Body of pancreas (tissue), 4 donors: ENCODE data around the gene EPB41L3.

Experiments
- POLR2A ChIP-seq, 3 donors: fragments of 450-650 bp; IDR thresholded peaks; one replicate each; pipeline ENCODE4 v1.6.1; 2016; ENCODE audit warnings: antibody characterized with exemption in 3 of 3, mild to moderate bottlenecking in 2 of 3
- TF ChIP-seq, protein P1 (sequence below), 7 experiments: fragments of 450-650 bp in 4 of 7; fragments of 200-600 bp in 3 of 7; sonication (generic) in 3 of 7; IDR thresholded peaks; one replicate each; pipeline ENCODE4 v1.5.1; 2016 to 2019; ENCODE audit warnings: antibody characterized with exemption in 7 of 7

DNA sequence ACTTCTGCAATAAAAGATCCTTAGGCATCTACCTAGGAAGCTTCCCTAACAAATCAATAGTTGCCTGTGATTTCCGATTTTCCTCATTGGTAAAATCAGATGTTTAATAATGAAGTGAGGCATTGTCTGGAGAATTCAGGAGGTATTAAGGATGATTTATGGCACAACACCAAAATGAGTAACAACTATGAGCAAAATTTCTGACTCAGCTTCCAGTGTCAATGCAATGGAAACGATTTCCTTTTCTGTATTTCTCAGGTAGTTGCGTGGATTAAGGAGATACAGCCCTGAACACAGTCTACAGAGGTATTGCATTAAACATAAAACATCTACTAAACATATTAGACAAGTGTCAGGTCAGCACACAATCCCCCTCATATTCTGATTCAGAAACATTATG is 99.5 kb downstream of the EPB41L3 start:
- no peak for TF ChIP-seq POLR2A (IDR thresholded peaks at IDR 0.05)
- TF ChIP-seq, protein P1, sequence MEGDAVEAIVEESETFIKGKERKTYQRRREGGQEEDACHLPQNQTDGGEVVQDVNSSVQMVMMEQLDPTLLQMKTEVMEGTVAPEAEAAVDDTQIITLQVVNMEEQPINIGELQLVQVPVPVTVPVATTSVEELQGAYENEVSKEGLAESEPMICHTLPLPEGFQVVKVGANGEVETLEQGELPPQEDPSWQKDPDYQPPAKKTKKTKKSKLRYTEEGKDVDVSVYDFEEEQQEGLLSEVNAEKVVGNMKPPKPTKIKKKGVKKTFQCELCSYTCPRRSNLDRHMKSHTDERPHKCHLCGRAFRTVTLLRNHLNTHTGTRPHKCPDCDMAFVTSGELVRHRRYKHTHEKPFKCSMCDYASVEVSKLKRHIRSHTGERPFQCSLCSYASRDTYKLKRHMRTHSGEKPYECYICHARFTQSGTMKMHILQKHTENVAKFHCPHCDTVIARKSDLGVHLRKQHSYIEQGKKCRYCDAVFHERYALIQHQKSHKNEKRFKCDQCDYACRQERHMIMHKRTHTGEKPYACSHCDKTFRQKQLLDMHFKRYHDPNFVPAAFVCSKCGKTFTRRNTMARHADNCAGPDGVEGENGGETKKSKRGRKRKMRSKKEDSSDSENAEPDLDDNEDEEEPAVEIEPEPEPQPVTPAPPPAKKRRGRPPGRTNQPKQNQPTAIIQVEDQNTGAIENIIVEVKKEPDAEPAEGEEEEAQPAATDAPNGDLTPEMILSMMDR (IDR thresholded peaks at IDR 0.05): no peak
